H1 (cell line): ENCODE results near the gene CFAP44. TPM values are rescaled to one million over a fixed set of nuclear protein-coding genes. Genes with fewer than 3 reads are reported as not detected.

Experiments used
- CTCF ChIA-PET: fragments of 300-600 bp; sonication (Branson Sonifier 250); formaldehyde crosslinking; loops from one replicate; lab custom pipeline; 2021; ENCODE audit not compliant: partially characterized antibody; lab: Charles Lee
- POLR2A ChIA-PET: fragments of 300-600 bp; sonication (Branson Sonifier 250); formaldehyde crosslinking; loops from one replicate; lab custom pipeline; 2021; ENCODE audit warnings: inconsistent platforms; ENCODE audit not compliant: partially characterized antibody; lab: Charles Lee
- DNase-seq, 2 experiments: peaks; one replicate each; pipeline versions ENCODE4 v3.0.0 to v3.0.0-alpha.2; 2010 to 2022; ENCODE audit warnings: low spot score in 2 of 2, low read depth in 1 of 2, mixed read lengths in 1 of 2
- FAIRE-seq: peaks from 2 replicates; lab custom pipeline; 2011; peaks lifted over from hg19 to GRCh38; lab: Jason Lieb, UNC
- H2AFZ ChIP-seq: 2 replicates; pipeline ENCODE4 v1.8.1; 2012; ENCODE audit warnings: low read length, inconsistent platforms
- H2AK5ac ChIP-seq: 2 replicates; pipeline ENCODE4 v1.6.1; 2013; ENCODE audit warnings: low read depth, low read length
- H2BK120ac ChIP-seq: replicated peaks from 2 replicates; pipeline ENCODE3; 2013; ENCODE audit warnings: low read depth, low read length, inconsistent platforms
- H2BK12ac ChIP-seq: 2 replicates; pipeline ENCODE4 v1.6.1; 2013; ENCODE audit warnings: low read depth, low read length
- H2BK15ac ChIP-seq: 2 replicates; pipeline ENCODE4 v1.6.1; 2013; ENCODE audit warnings: low read length
- H2BK20ac ChIP-seq: 2 replicates; pipeline ENCODE4 v1.6.1; 2013; ENCODE audit warnings: low read length
- H2BK5ac ChIP-seq: 2 replicates; pipeline ENCODE4 v1.6.1; 2013; ENCODE audit warnings: low read depth, low read length
- H3K14ac ChIP-seq: 2 replicates; pipeline ENCODE4 v1.6.1; 2013; ENCODE audit warnings: inconsistent platforms; ENCODE audit not compliant: insufficient read length
- H3K18ac ChIP-seq: 2 replicates; pipeline ENCODE4 v1.6.1; 2013; ENCODE audit warnings: low read length; ENCODE audit errors: extremely low read depth
- H3K23ac ChIP-seq: 2 replicates; pipeline ENCODE4 v1.6.1; 2013; ENCODE audit warnings: inconsistent platforms; ENCODE audit not compliant: insufficient read length
- H3K23me2 ChIP-seq: 2 replicates; pipeline ENCODE4 v1.6.1; 2013; ENCODE audit warnings: low read depth, low read length
- H3K27ac ChIP-seq: 2 replicates; pipeline ENCODE4 v1.6.1; 2011; ENCODE audit warnings: low read depth, low read length, inconsistent platforms
- H3K27me3 ChIP-seq, 4 experiments: replicated peaks in 1 of 4; 1 replicate in 1 of 4; 2 replicates in 3 of 4; pipeline versions ENCODE4 v1.6.1 to v1.8.1; 2011 to 2013; ENCODE audit warnings: low read length in 3 of 4, mild to moderate bottlenecking in 3 of 4, inconsistent platforms in 2 of 4, mixed read lengths in 2 of 4, moderate library complexity in 1 of 4; ENCODE audit not compliant: control insufficient read depth in 3 of 4, insufficient read depth in 3 of 4; ENCODE audit errors: extremely low read depth in 1 of 4
- H3K36me3 ChIP-seq, 4 experiments: 2 replicates each; pipeline versions ENCODE4 v1.6.1 to v1.8.1; 2011 to 2013; ENCODE audit warnings: mild to moderate bottlenecking in 4 of 4, low read length in 3 of 4, moderate library complexity in 2 of 4, control low read depth in 1 of 4, inconsistent platforms in 1 of 4; ENCODE audit not compliant: insufficient read depth in 4 of 4, control insufficient read depth in 2 of 4
- H3K4ac ChIP-seq: replicated peaks from 2 replicates; pipeline ENCODE3; 2013; ENCODE audit warnings: low read length, low read depth, mixed read lengths, inconsistent platforms; ENCODE audit not compliant: insufficient read length
- H3K4me1 ChIP-seq, 4 experiments: replicated peaks in 1 of 4; 1 replicate in 1 of 4; 2 replicates in 3 of 4; pipeline versions ENCODE4 v1.6.1 to v1.8.1; 2011 to 2013; ENCODE audit warnings: low read length in 3 of 4, inconsistent platforms in 2 of 4, mixed read lengths in 1 of 4; ENCODE audit not compliant: insufficient read depth in 4 of 4, control insufficient read depth in 3 of 4
- H3K4me2 ChIP-seq, 2 experiments: 2 replicates each; pipeline versions ENCODE4 v1.6.1 to v1.8.1; 2011 to 2013; ENCODE audit warnings: low read depth in 2 of 2, low read length in 2 of 2, control low read depth in 1 of 2, inconsistent platforms in 1 of 2, mild to moderate bottlenecking in 1 of 2; ENCODE audit not compliant: insufficient read depth in 1 of 2
- H3K4me3 ChIP-seq, 4 experiments: fragments of 200-600, 300-600 bp in 1 of 4; sonication (generic), shearing (Covaris generic), sonication (Bioruptor Twin) in 1 of 4; 2 replicates each; pipeline versions ENCODE4 v1.5.1 to v1.8.1; 2011 to 2016; ENCODE audit warnings: low read length in 4 of 4, low read depth in 3 of 4, control low read depth in 2 of 4, inconsistent platforms in 2 of 4, mild to moderate bottlenecking in 2 of 4, mixed read lengths in 1 of 4, moderate library complexity in 1 of 4; ENCODE audit not compliant: insufficient read depth in 2 of 4; ENCODE audit errors: extremely low read depth in 1 of 4
- H3K56ac ChIP-seq: replicated peaks from 2 replicates; pipeline ENCODE3; 2013; ENCODE audit warnings: low read depth, mild to moderate bottlenecking, mixed read lengths, low read length, inconsistent platforms; ENCODE audit not compliant: insufficient read length
- H3K79me1 ChIP-seq: 2 replicates; pipeline ENCODE4 v1.6.1; 2013; ENCODE audit warnings: low read depth, low read length, control low read depth
- H3K79me2 ChIP-seq, 2 experiments: 2 replicates each; pipeline versions ENCODE4 v1.6.1 to v1.8.1; 2012 to 2013; ENCODE audit warnings: low read length in 2 of 2, mild to moderate bottlenecking in 2 of 2, inconsistent platforms in 1 of 2; ENCODE audit not compliant: insufficient read depth in 2 of 2, control insufficient read depth in 1 of 2
- H3K9ac ChIP-seq, 4 experiments: replicated peaks in 1 of 4; 1 replicate in 1 of 4; 2 replicates in 3 of 4; pipeline versions ENCODE4 v1.6.1 to v1.8.1; 2011 to 2013; ENCODE audit warnings: low read depth in 3 of 4, low read length in 3 of 4, control low read depth in 2 of 4, mild to moderate bottlenecking in 2 of 4, moderate library complexity in 2 of 4, inconsistent platforms in 1 of 4; ENCODE audit errors: extremely low read depth in 1 of 4
- H3K9me3 ChIP-seq, 2 experiments: 2 replicates each; pipeline versions ENCODE4 v1.6.1 to v1.8.1; 2012 to 2013; ENCODE audit warnings: mild to moderate bottlenecking in 2 of 2, moderate library complexity in 2 of 2, control low read depth in 1 of 2, inconsistent platforms in 1 of 2, low read depth in 1 of 2, low read length in 1 of 2, mixed read lengths in 1 of 2; ENCODE audit not compliant: insufficient read depth in 2 of 2
- H4K20me1 ChIP-seq, 2 experiments: replicated peaks in 1 of 2; 2 replicates each; pipeline versions ENCODE3 to v1.8.1; 2011 to 2013; ENCODE audit warnings: inconsistent platforms in 2 of 2, low read length in 2 of 2, mild to moderate bottlenecking in 1 of 2; ENCODE audit not compliant: insufficient read depth in 2 of 2, control insufficient read depth in 1 of 2
- H4K5ac ChIP-seq: 2 replicates; pipeline ENCODE4 v1.6.1; 2013; ENCODE audit warnings: low read length, low read depth, mixed read lengths, inconsistent platforms; ENCODE audit not compliant: insufficient read length
- H4K8ac ChIP-seq: 2 replicates; pipeline ENCODE4 v1.8.0; 2013; ENCODE audit warnings: mild to moderate bottlenecking, moderate library complexity, low read length, inconsistent platforms; ENCODE audit not compliant: insufficient read depth; ENCODE audit errors: extremely low read depth
- H4K91ac ChIP-seq: replicated peaks from 2 replicates; pipeline ENCODE3; 2013; ENCODE audit warnings: low read length, mixed read lengths, inconsistent platforms; ENCODE audit not compliant: insufficient read length
- BRCA1 ChIP-seq: IDR thresholded peaks from 2 replicates; pipeline ENCODE4 v1.6.1; 2012; ENCODE audit warnings: low read depth, low read length, improper control_type of control experiment
- E2F6 ChIP-seq: IDR thresholded peaks from 2 replicates; pipeline ENCODE4 v1.6.1; 2012; ENCODE audit warnings: inconsistent platforms
- EGR1 ChIP-seq: IDR thresholded peaks from 2 replicates; pipeline ENCODE4 v1.6.1; 2011; ENCODE audit warnings: low read depth, low read length, borderline replicate concordance
- GTF2F1 ChIP-seq: IDR thresholded peaks from 2 replicates; pipeline ENCODE4 v1.6.1; 2012; ENCODE audit warnings: low read depth, low read length, improper control_type of control experiment, borderline replicate concordance
- HDAC6 ChIP-seq: IDR thresholded peaks from one replicate; pipeline ENCODE4 v1.7.1; 2012; ENCODE audit warnings: low read depth, mild to moderate bottlenecking, inconsistent platforms, low read length, moderate library complexity
- POU5F1 ChIP-seq: IDR thresholded peaks from 2 replicates; pipeline ENCODE4 v1.6.1; 2011; ENCODE audit warnings: low read depth, mild to moderate bottlenecking, low read length, moderate library complexity
- SIRT6 ChIP-seq: IDR thresholded peaks from one replicate; pipeline ENCODE4 v1.7.1; 2012; ENCODE audit warnings: low read length, inconsistent platforms
- ZNF274 ChIP-seq: IDR thresholded peaks from 2 replicates; pipeline ENCODE4 v1.7.0; 2012; ENCODE audit warnings: low read length, borderline replicate concordance; ENCODE audit errors: extremely low read depth
- WGBS, 2 experiments: shearing (Covaris generic) in 1 of 2; methylation state at CpG; one replicate each; pipeline versions ENCODE4 v1.1.6 to v1.1.7; 2013 to 2015; ENCODE audit warnings: low lambda C conversion rate in 2 of 2, mixed read lengths in 2 of 2, inconsistent platforms in 1 of 2, low coverage in 1 of 2, missing lambda C conversion rate in 1 of 2; ENCODE audit not compliant: insufficient replicate concordance in 2 of 2, insufficient coverage in 1 of 2, insufficient read length in 1 of 2; ENCODE audit errors: extremely low coverage in 1 of 2, missing lambda C conversion rate in 1 of 2; 5-methylcytosine and 5-hydroxymethylcytosine counted together
- polyA plus RNA-seq, 7 experiments: library from polyadenylated mRNA; depleted of rRNA in 3 of 7; stranded (reverse) in 5 of 7; unstranded in 2 of 7; fragments of >200 nt in 5 of 7; fragments of 200-250 nt in 2 of 7; gene quantifications; 1 replicate in 5 of 7; 2 replicates in 1 of 7; 4 replicates in 1 of 7; pipeline versions ENCODE4 v1.2.1 to v1.2.3, GENCODE V29; 2011 to 2013; ENCODE audit warnings: missing spikeins in 2 of 7, mixed read lengths in 2 of 7
- total RNA-seq: library from RNA; stranded (reverse); fragmentation: NEBNext Ultra II Directional; extraction: Animal tissue kit (Norgen Biotek cat#: 25700); gene quantifications from 2 replicates; pipeline ENCODE4 v1.2.1, GENCODE V29; 2021

Gene CFAP44
- total and polyA plus RNA-seq, 2 of the 8 experiments (the other 6 are each of a cell fraction or from before 2014, with no cell fraction given): 0.45 to 0.60 TPM

GRCh38 chr3:113431811-113432210 lies 9.5 kb downstream of the CFAP44 start:
- H3K23ac ChIP-seq: no peak overlapping the region
- H3K18ac ChIP-seq: no peak overlapping the region
- no peaks in the 10 kb centered on the region for H3K4me1 ChIP-seq
- H2BK5ac ChIP-seq: no peak overlapping the region
- no peak overlapping the region for H2BK15ac ChIP-seq
- no peak overlapping the region for H3K27ac ChIP-seq
- no peak overlapping the region for H3K4me2 ChIP-seq
- TF ChIP-seq E2F6: no peak
- no peak for TF ChIP-seq HDAC6
- no peak for TF ChIP-seq GTF2F1
- TF ChIP-seq BRCA1: no peak
- no peak for TF ChIP-seq SIRT6
- no peak for TF ChIP-seq ZNF274
- no peak for TF ChIP-seq EGR1
- no peak for TF ChIP-seq POU5F1
- H3K23me2 ChIP-seq: no peaks in the 10 kb centered on the region
- H3K4ac ChIP-seq: no peak overlapping the region
- H2AK5ac ChIP-seq: no peak overlapping the region
- DNase-seq (no peak), FAIRE-seq (no peak)
- H3K9me3 ChIP-seq: no peaks in the 10 kb centered on the region
- H2BK20ac ChIP-seq: no peak overlapping the region
- no peaks in the 10 kb centered on the region for H3K79me1 ChIP-seq
- no peak overlapping the region for H3K9ac ChIP-seq
- H3K36me3 ChIP-seq: no peaks in the 10 kb centered on the region
- WGBS, 2 experiments: 88% methylated on average over 2 of the region's 2 CpGs; no CpG with 5 or more reads in 1 of the 2 experiments
- no peaks in the 10 kb centered on the region for H3K79me2 ChIP-seq
- no peak overlapping the region for H4K91ac ChIP-seq
- ChIA-PET CTCF (interaction anchor here (0.7 kb wide), 1 partner anchor 92 kb away, joined by 3 read pairs; no protein-coding TSS in a partner anchor), POLR2A (no interaction called here)
- H3K27me3 ChIP-seq: no peaks in the 10 kb centered on the region
- H3K56ac ChIP-seq: no peak overlapping the region
- no peak overlapping the region for H2AFZ ChIP-seq
- H4K8ac ChIP-seq: no peak overlapping the region
- H3K4me3 ChIP-seq: no peak overlapping the region
- H2BK120ac ChIP-seq: no peak overlapping the region
- H4K5ac ChIP-seq: no peak overlapping the region
- H2BK12ac ChIP-seq: no peak overlapping the region
- no peak overlapping the region for H3K14ac ChIP-seq
- no peaks in the 10 kb centered on the region for H4K20me1 ChIP-seq
